ENCODE measurements around the gene PLSCR5.

- TF ChIP-seq, protein P1, sequence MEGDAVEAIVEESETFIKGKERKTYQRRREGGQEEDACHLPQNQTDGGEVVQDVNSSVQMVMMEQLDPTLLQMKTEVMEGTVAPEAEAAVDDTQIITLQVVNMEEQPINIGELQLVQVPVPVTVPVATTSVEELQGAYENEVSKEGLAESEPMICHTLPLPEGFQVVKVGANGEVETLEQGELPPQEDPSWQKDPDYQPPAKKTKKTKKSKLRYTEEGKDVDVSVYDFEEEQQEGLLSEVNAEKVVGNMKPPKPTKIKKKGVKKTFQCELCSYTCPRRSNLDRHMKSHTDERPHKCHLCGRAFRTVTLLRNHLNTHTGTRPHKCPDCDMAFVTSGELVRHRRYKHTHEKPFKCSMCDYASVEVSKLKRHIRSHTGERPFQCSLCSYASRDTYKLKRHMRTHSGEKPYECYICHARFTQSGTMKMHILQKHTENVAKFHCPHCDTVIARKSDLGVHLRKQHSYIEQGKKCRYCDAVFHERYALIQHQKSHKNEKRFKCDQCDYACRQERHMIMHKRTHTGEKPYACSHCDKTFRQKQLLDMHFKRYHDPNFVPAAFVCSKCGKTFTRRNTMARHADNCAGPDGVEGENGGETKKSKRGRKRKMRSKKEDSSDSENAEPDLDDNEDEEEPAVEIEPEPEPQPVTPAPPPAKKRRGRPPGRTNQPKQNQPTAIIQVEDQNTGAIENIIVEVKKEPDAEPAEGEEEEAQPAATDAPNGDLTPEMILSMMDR (conservative IDR thresholded peaks at IDR 0.05; ENCODE audit: low read depth in 2 of 2): no peak
- TF ChIP-seq EZH2phosphoT487 (IDR thresholded peaks at IDR 0.05; ENCODE audit: unreplicated experiment) (no peak), POLR2AphosphoS5 (IDR thresholded peaks at IDR 0.05; ENCODE audit: low read depth) (no peak), EZH2 (IDR thresholded peaks at IDR 0.05; ENCODE audit: low read depth, unreplicated experiment) (no peak), ZNF462 (CRISPR knock-in tag; IDR thresholded peaks at IDR 0.05) (no peak), JUNB (IDR thresholded peaks at IDR 0.05; ENCODE audit: unreplicated experiment) (no peak), NANOG (IDR thresholded peaks at IDR 0.05; ENCODE audit: borderline replicate concordance) (no peak), CREB1 (CRISPR knock-in tag; IDR thresholded peaks at IDR 0.05; ENCODE audit: low read depth) (no peak), ETS1 (IDR thresholded peaks at IDR 0.05) (no peak), ZNF331 (CRISPR knock-in tag; IDR thresholded peaks at IDR 0.05; ENCODE audit: low read depth) (no peak), STAT1 (IDR thresholded peaks at IDR 0.05; ENCODE audit: unreplicated experiment) (no peak)
- TF ChIP-seq, protein P2, sequence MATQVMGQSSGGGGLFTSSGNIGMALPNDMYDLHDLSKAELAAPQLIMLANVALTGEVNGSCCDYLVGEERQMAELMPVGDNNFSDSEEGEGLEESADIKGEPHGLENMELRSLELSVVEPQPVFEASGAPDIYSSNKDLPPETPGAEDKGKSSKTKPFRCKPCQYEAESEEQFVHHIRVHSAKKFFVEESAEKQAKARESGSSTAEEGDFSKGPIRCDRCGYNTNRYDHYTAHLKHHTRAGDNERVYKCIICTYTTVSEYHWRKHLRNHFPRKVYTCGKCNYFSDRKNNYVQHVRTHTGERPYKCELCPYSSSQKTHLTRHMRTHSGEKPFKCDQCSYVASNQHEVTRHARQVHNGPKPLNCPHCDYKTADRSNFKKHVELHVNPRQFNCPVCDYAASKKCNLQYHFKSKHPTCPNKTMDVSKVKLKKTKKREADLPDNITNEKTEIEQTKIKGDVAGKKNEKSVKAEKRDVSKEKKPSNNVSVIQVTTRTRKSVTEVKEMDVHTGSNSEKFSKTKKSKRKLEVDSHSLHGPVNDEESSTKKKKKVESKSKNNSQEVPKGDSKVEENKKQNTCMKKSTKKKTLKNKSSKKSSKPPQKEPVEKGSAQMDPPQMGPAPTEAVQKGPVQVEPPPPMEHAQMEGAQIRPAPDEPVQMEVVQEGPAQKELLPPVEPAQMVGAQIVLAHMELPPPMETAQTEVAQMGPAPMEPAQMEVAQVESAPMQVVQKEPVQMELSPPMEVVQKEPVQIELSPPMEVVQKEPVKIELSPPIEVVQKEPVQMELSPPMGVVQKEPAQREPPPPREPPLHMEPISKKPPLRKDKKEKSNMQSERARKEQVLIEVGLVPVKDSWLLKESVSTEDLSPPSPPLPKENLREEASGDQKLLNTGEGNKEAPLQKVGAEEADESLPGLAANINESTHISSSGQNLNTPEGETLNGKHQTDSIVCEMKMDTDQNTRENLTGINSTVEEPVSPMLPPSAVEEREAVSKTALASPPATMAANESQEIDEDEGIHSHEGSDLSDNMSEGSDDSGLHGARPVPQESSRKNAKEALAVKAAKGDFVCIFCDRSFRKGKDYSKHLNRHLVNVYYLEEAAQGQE (IDR thresholded peaks at IDR 0.05; ENCODE audit: unreplicated experiment): no peak
Measured at GRCh38 chr3:146557745-146558144, 47.4 kb downstream of the PLSCR5 start.

All from GM23338 (cell line).